NCI-H2196 (cell line): ENCODE data around the gene PLEKHG5.
A peak's percentile ranks its signal among the peaks of the same experiment; 100 is the strongest.
"Not testable (repeated sequence)": the region's sequence is repeated elsewhere in the genome, so short reads cannot be mapped to it uniquely, and the experiment has no call there.

Experiments
- DNase-seq: peaks from one replicate; lab custom pipeline; 2025; ENCODE audit not compliant: unreplicated experiment; lab: John Stamatoyannopoulos, UW

The PLEKHG5 gene

GRCh38 chr1:6464514-6464836 is 27.0 kb downstream of the PLEKHG5 start:
- peak; percentile 80 for DNase-seq

DNA sequence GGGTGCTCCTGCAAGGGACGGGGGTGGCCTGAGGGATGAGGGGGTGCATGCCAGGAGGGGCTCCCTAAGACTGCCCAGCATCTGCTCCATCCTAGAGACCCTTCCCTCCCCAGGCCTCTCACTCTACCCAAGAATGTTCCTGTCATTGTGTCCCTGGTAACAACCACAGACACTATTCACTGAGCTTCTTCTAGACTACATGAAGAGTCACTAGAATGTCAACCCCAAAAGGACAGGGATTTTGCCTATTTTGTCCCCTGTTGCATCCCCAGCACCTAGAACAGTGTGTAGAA is 28.4 kb downstream of the PLEKHG5 start:
- DNase-seq, result no peak

DNA sequence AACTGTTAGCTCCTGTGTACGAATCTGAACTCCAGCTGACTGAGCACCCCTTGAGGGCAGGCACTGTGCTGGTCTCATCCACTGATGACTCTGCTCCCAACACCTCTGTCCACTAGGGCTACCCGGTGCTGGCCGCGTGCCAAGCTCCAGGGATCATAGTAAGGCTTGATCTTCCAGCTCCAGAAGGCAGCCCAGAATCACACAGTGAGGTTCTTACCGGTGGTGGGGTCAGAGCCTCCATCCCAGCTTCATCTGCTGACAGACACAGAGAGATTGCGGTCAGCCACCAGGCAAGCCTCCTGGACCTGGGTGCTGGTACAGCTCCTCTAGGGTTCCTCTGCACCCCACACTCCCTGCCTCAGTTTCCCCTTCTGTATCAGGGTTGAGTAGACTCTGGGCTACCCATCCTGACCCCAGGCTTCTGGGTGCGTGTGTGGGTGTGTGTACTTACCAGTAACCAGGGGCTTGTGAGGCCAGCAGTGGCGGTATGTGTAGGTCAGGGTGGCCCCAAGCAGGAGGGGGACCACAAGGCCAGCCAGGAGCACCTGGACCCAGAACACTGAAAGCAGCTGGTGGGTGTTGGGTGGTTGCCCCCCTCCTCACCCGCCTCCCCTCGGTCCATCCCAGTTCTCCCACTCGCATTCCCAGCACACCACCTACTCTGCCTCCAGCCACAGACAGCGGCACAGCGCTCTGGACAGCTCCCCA is 28.9 kb downstream of the PLEKHG5 start:
- DNase-seq, result no peak

DNA sequence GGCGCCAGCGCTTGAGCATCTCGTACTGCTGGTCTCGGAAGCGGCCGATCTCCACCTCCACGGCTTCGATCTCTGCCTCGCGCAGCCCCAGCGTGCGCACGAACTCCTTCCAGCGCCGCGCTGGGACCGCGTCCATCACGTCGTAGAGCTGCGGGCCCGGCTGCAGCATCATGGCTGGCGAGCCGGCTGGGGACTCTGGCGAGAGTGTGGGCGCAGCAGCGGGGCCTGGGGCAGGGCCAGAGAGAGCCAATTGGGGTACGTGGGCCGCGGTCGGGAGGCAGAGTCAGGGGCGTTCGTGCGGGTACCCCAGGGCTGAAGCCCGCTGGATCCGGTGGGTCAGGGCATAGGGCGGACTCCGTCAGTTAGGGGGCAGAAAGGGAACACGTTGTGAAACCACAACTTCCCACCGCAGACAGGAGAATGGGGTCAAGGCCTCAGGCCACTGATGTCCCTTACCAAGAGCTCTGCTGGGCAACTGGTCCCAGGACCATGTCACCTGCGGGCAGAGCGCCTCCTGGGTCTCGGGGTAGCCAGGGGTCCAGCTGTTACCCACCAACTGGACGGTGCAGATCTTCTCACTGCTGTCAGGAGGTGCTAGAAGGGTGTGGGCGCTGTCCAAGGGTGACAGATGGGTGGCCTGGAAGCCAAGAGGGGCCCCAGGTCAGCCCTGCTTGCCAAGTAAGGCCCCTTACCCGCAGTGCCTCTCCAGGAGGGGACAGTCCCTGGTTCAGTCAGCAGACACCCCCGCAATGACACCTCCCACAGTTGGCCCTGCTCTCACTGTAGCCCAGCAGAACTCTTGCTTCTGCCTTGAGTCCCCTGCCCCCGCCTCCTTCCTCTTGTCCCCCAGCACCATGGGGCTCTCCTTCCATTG is 29.7 kb downstream of the PLEKHG5 start:
- DNase-seq, result no peak

- no peak for DNase-seq
These were observed 30.4 kb downstream of the PLEKHG5 start for GRCh38 chr1:6461051-6461530.

DNA sequence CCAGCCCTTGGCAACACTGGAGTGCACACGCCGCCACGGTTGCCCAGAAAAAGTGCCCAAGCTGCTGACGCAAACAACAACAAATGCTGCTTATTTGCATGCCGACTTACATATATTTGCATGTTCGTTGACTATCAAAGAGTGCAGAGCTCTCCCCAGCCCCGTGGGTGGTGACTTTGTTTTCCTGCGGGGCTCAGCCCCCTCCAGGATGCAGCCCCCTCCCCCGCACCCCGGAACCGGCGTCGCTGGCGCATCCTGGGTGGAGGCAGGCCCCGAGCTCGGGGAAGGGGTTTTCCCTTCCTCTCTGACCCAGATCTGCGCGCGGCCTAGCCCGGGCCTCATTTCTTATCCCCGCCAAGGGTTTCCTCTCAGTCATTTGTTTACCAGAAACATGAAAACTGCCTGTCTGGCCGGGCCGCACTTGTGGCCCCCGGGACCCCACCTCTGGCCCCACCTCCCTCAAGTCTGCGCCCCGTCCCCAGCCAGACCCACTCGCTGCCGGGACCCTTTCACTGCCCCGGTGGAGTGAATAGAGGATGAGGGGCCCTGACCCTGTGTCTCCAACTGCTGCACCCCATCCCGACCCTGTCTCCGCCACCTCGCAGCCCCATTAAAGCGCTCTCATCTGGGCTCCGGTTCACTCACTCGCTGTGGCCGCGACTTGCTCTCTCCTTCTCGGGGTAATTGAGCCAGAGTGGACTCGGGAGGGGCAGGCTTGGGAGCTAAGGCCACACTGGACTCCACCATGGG is 31.0 kb downstream of the PLEKHG5 start:
- no peak for DNase-seq

DNA sequence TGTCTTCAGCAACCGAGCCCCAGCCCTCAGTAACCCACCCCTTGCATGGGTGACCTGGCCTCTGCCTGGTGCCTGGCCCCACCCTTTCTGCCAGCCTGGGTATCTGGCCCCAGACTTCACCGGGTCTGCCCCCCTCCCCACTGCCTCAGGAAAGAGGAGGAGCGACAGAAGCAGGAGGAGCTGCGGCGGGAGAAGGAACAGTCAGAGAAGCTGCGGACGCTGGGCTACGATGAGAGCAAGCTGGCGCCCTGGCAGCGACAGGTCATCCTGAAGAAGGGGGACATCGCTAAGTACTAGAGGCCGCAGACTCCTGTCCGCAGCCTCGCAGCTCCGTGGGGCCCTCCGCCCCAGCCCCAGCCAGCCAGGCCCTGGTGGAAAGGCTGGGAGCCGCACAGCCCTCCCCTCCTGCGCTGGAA is 31.6 kb downstream of the PLEKHG5 start:
- DNase-seq, result no peak

- DNase-seq, result no peak
These were observed 34.5 kb downstream of the PLEKHG5 start for GRCh38 chr1:6456800-6457466.

DNA sequence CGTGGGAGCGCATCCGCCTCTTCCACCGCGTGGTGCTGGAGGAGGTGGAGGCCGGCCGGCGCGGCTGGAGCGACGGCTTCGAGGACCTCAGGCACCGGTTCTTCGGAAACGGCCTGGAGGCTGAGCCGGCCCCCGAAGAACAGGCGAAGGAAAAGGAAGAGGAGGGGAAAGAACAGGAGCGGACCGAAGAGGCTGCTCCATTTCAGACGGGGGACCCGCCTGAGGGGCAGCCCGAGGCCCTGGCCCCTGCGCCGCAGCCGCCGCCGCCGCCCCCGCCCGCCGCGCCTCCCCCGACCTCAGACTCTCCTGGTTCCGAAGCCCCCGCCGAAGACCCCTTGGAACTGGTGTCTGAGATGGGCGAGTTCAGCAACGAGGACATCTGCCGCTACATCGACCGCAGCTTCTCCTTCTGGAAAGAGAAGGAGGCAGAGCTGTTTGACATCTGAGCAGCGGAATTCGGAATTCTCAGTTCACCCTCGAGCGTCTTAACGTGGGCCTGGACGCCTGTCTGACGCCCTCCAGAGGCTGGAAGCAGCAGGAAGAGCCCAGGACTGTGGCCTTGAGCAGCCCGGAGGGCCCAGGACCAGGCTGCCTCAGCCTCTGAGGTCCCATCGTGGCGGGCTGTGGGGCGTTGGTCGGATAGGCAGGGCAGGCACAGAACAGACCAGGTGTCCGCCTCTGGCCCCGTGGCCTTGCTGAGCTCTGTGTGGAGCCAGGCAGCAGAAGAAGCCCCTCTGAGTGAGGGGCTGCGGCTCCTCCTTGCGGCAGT is 35.5 kb downstream of the PLEKHG5 start:
- DNase-seq, result not testable (repeated sequence)

DNA sequence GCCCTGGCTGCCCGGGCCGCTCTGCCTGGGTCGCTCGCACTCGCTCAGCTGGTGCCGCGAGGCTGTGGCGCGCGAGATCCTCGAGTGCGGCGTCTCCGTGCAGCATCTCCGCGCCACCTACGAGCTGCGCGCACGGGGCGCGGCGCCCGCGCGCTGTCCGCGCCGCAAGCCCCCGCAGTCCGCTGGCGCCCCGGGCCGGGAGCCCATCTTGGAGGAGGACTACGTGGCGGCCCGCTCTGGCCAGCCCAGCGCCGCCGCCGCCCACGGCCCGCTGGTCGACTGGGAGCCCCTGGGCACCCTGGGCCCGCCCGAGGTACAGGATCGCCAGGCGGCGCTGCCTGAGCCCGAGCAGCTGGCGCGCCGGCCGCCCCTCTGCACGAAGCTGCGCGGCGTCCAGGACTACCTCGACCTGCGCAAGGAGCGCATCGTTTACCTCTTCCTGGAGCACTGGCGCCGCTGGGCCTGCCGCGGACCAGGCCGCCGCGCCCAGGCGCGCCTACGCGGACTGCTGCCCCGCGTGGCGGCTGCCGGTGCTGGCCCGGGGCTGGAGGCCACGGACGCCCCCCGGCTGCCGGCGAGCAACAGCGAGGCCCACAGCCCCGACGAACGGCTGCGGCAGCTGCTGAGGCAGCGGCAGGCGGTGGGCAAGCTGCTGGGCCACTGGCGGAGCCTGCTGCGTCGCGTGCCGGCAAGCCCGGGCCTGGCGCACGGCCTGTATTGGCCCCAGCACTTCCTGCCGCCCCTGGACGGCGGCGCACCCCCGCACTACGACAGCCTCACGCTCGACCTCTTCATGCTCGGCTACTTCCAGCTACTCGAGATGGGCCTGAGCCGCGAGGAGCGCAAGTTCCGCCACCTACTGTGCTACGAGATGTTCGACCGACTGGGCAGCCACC is 36.4 kb downstream of the PLEKHG5 start:
- DNase-seq, result no peak

GRCh38 chr1:6453895-6454855 is 37.3 kb downstream of the PLEKHG5 start:
- DNase-seq, result not testable (repeated sequence)

- no peak for DNase-seq
These were observed 40.5 kb downstream of the PLEKHG5 start for GRCh38 chr1:6450943-6451373.

GRCh38 chr1:6450486-6450885 is 41.0 kb downstream of the PLEKHG5 start:
- not testable (repeated sequence) for DNase-seq

DNA sequence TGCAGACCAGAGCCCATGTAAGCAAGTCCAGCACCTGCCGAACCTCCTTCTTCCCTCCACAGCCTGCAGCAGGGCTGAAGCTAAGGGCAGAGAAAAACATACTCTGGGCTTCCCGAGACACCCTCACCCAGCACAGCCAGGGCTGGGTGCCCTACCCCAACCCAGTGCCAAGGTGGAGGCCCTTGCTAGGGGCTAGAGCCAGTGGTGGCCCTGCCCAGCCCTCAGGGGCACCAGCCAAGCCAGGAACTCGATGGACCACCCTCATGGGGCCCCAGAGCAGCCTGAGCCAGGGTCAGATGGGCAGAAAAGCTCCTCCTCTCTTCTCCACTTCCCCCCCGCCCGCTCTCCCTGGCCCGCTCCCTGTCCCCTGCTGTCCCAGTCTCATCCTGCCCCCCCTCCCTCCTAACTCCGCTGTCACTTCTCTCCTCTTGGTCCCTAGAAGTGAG is 41.4 kb downstream of the PLEKHG5 start:
- DNase-seq, result no peak

DNA sequence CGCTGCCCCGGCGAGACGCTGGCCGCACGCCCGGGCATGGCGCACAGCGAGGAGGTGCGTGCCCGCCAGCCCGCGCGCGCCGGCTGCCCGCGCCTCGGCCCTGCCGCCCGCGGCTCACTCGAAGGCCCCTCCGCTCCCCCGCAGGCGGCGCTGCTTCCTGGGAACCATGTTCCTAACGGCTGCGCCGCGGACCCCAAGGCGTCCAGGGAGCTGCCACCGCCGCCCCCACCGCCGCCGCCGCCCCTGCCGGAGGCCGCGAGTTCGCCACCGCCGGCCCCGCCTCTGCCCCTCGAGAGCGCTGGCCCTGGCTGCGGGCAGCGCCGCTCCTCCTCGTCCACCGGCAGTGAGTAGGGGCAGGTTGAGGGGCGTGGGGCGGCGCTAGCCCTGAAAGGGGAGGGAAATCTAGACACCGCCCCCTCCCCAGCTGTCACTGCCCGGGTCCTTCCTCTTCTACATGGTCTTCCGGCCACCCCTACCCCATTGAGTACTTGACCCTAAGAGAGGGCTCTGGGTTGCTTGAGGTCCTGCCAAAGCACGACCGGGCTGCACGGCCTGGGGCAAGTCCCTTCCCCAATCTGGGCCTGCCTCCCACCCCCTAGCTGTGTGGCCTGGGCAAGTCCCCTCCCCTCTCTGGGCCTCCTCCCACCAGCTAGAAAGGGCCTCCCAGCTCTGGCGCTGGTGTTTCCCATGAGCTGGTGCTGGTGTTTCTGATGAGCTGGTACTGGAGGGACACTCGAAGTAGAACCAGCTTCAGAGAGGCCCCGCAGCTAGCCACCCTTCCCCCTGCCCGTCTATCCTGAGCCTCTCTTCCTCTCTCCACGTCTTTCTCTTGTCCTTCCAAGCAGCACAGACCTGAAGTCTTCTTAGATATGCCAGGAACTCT is 42.5 kb downstream of the PLEKHG5 start:
- peak; percentile 87 for DNase-seq

DNA sequence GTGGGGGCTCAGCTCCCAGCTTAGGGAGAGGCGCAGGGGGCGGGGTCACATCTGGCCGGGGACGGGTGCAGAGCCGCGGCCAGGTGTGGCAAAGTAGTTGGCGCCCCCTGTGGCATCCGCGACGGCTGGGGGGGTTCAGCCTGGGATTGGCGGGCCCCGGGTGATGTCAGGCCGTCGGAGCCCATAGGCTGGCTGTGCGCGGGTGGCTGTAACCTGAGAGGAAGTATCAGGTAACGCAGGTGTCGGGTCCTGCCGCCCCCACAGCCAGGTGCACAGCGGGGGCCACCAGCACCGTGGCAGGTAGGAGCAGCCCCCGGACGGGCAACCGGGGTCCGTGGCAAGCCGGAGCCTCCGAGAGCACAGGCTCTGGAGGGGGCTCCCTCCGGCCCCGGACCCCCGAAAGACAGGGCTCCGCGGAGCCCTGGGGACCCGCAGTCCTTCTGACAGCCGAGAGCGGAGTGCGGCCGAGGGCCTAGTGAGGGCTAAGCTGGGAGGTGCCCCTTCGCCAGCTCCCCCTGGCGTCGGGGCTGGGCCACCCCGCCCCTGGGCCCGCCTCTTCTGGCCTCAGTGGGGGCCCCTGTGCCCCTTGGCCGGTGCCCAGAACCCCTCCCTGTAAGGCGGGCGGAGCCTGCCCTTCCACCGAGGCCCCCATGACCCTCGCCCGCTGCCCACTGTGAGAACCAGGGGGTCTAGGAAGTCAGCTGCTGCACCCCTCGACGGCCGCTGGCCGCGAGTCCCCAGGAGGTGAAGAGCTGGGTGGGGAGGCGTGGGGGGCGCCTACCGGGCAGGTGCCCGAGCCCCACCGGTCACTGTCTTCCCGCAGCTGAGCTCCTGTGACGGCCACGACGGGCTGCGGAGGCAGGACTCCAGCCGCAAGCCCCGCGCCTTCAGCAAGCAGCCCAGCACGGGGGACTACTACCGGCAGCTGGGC is 43.4 kb downstream of the PLEKHG5 start:
- DNase-seq, result peak; percentile 66
